Measurements from ENCODE around the gene CFAP107. TPM values are rescaled to one million over a fixed set of nuclear protein-coding genes. Genes with fewer than 3 reads are reported as not detected.

Gene CFAP107
- total RNA-seq, 1 donor from 2014 or later = not detected

DNA sequence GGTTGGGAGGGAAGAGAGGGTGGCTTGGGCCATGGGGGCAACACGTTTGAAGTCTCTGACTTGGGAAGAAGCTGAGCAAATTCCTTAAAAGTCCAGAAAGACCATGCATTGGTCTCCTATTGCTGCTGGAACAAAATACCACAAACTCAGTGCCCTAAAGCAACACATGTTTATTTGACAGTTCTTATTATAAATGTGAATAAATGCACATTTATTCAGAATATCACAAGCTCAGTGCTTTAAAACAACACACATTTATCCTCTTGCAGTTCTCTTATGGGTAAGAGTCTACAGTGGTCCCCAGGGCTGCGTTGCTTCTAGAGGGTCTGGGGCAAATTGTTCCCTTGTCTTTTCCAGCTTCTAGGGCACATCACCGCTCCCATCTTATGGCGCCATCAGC is 17.5 kb downstream of the CFAP107 start:
- Mint-ChIP-seq H3K27me3 (ENCODE audit: low read depth) (peaks cover 19% of the 10 kb centered on the region), H3K9me3 (peaks cover 12% of the 10 kb centered on the region), H3K4me1 (peaks cover 18% of the 10 kb centered on the region), H3K36me3 (no peaks in the 10 kb centered on the region), H3K27ac (no peak overlapping the region), H3K4me3 (no peak overlapping the region)
- DNase-seq (ENCODE audit: low spot score in 2 of 2, unreplicated experiment in 2 of 2) = no peak
- TF ChIP-seq, protein P1, sequence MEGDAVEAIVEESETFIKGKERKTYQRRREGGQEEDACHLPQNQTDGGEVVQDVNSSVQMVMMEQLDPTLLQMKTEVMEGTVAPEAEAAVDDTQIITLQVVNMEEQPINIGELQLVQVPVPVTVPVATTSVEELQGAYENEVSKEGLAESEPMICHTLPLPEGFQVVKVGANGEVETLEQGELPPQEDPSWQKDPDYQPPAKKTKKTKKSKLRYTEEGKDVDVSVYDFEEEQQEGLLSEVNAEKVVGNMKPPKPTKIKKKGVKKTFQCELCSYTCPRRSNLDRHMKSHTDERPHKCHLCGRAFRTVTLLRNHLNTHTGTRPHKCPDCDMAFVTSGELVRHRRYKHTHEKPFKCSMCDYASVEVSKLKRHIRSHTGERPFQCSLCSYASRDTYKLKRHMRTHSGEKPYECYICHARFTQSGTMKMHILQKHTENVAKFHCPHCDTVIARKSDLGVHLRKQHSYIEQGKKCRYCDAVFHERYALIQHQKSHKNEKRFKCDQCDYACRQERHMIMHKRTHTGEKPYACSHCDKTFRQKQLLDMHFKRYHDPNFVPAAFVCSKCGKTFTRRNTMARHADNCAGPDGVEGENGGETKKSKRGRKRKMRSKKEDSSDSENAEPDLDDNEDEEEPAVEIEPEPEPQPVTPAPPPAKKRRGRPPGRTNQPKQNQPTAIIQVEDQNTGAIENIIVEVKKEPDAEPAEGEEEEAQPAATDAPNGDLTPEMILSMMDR (IDR thresholded peaks at IDR 0.05; ENCODE audit: unreplicated experiment) = no peak

DNA sequence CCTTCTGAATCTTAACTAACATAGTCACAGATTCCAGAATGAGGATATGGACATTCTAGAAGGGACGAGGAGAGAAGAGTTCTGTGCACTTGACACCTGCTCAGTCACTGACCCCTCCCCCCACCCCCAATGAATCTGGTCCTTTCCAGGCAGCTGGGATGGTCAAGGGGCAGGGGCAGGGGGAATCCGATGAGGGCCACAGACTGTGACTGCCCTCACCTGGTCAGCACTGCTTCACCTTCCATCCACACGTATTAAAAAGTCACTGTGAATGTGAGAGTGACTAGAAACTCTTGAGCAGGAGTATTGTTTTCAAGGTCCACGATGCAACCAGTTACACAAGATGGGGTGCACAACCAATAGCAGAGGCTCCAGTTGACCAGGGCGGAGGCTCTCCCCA is 18.0 kb downstream of the CFAP107 start:
- Mint-ChIP-seq H3K4me3 (no peak overlapping the region), H3K9me3 (peaks cover 12% of the 10 kb centered on the region), H3K4me1 (peaks cover 18% of the 10 kb centered on the region), H3K36me3 (no peaks in the 10 kb centered on the region), H3K27me3 (ENCODE audit: low read depth) (peaks cover 19% of the 10 kb centered on the region), H3K27ac (no peak overlapping the region)
- TF ChIP-seq, protein P1 (IDR thresholded peaks at IDR 0.05; ENCODE audit: unreplicated experiment) = no peak
- DNase-seq (ENCODE audit: low spot score in 2 of 2, unreplicated experiment in 2 of 2) = no peak

DNA sequence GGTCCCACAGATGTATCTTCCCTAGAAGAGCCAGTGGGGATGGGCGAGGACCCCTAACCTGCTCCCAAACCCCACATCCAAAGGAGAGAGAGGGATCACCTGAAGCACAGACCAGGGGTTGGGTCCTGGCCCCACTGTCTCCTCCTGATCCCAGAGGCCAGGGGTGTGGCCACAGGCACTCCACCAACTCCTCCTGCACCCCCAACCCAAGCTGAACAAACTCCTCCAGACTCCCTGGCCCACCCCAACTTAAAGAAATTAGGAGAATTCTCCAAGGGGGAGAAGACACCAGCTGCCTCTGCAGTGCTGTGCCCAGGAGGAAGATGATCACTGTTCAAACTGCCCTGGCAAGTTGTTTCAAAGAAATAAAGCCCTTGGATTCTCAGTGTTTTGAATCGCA is 23.0 kb downstream of the CFAP107 start:
- no peak for DNase-seq (ENCODE audit: low spot score in 2 of 2, unreplicated experiment in 2 of 2)
- Mint-ChIP-seq H3K27ac (no peak overlapping the region), H3K27me3 (ENCODE audit: low read depth) (peaks cover 14% of the 10 kb centered on the region), H3K4me1 (no peaks in the 10 kb centered on the region), H3K9me3 (peaks cover 23% of the 10 kb centered on the region), H3K4me3 (no peak overlapping the region), H3K36me3 (no peaks in the 10 kb centered on the region)
- TF ChIP-seq, protein P1 (IDR thresholded peaks at IDR 0.05; ENCODE audit: unreplicated experiment) = no peak

DNA sequence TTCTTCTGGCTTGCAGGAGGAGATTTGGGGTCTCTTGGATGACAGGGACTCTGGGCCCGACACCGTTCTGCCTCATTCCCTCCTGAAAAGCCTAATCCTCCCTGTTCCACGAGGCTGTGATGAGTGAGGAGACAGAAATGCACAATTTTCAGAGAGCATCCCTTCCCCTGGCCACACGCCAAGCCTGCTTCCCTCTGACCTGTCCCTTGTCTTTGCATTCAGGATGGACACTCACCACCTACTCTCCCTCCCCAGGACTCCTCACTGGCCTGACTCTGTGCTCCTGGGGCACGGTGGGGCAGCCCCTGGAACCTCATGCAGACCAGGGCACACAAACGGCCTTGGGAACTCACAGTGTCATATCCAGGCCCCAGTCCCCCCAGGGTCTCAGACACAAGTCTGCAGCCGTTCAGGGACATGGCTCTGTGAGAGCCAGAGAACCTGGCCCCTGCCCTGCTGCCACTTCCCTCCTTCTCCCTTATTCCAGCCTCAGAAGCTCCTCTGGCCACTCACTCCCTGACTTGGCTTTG is 24.0 kb downstream of the CFAP107 start:
- no peak for DNase-seq (ENCODE audit: low spot score in 2 of 2, unreplicated experiment in 2 of 2)
- H3K9me3 Mint-ChIP-seq = peaks cover 26% of the 10 kb centered on the region
- H3K27me3 Mint-ChIP-seq (ENCODE audit: low read depth) = peaks cover 14% of the 10 kb centered on the region
- no peaks in the 10 kb centered on the region for H3K4me1 Mint-ChIP-seq
- no peak overlapping the region for H3K27ac Mint-ChIP-seq
- no peaks in the 10 kb centered on the region for H3K36me3 Mint-ChIP-seq
- no peak overlapping the region for H3K4me3 Mint-ChIP-seq
- TF ChIP-seq, protein P1 (IDR thresholded peaks at IDR 0.05; ENCODE audit: unreplicated experiment) = no peak

DNA sequence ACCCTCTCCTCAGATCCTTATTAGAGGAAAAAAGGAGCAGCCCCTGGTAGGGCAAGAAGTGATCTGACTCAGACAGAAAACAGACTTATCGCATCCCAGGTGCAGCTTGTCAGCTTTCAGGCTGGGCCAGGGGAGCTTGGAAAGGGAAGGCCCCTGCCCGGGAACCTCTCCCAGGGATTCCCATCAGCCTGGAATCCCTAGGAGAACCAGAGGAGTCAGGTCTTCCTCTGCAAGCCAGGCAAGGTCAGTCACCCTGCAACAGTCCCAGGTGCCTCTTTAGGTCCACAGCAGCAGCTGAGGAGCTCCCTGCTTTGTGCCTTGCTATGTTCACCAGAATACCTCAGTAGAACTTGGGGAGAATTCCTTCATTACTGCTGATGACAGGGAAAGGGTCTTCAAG is 24.6 kb downstream of the CFAP107 start:
- no peaks in the 10 kb centered on the region for H3K36me3 Mint-ChIP-seq
- no peak overlapping the region for H3K27ac Mint-ChIP-seq
- H3K27me3 Mint-ChIP-seq (ENCODE audit: low read depth) = peaks cover 14% of the 10 kb centered on the region
- no peaks in the 10 kb centered on the region for H3K4me1 Mint-ChIP-seq
- DNase-seq (ENCODE audit: low spot score in 2 of 2, unreplicated experiment in 2 of 2) = no peak
- TF ChIP-seq, protein P1 (IDR thresholded peaks at IDR 0.05; ENCODE audit: unreplicated experiment) = no peak
- H3K4me3 Mint-ChIP-seq = no peak overlapping the region
- H3K9me3 Mint-ChIP-seq = peaks cover 26% of the 10 kb centered on the region

DNA sequence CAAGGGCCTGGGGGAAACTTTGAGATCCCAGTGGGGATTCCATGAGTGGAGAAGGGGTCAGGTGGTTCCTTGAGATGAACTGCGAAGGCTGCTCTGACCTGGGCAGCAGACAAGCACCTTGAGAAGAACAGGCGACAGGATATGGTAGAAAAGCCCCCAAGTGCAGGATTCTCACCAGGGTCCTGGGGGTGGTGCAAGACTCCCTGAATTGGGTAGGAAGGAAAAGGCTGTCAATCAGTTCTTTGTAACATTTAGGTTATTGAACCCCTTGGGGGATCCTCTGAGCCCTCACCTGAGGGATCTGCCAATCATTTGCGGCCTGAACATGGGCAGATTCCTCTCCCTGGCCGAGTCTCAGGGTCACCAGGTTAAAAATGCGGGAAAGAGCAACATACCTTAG is 25.2 kb downstream of the CFAP107 start:
- no peaks in the 10 kb centered on the region for H3K4me1 Mint-ChIP-seq
- DNase-seq (ENCODE audit: low spot score in 2 of 2, unreplicated experiment in 2 of 2) = no peak
- H3K27me3 Mint-ChIP-seq (ENCODE audit: low read depth) = peaks cover 14% of the 10 kb centered on the region
- no peaks in the 10 kb centered on the region for H3K36me3 Mint-ChIP-seq
- peaks cover 26% of the 10 kb centered on the region for H3K9me3 Mint-ChIP-seq
- TF ChIP-seq, protein P1 (IDR thresholded peaks at IDR 0.05; ENCODE audit: unreplicated experiment) = no peak
- H3K27ac Mint-ChIP-seq = no peak overlapping the region
- no peak overlapping the region for H3K4me3 Mint-ChIP-seq
